ENCODE results near the gene CCDC120. TPM values are rescaled to one million over a fixed set of nuclear protein-coding genes. Genes with fewer than 3 reads are reported as not detected.

CCDC120 gene, protein sequence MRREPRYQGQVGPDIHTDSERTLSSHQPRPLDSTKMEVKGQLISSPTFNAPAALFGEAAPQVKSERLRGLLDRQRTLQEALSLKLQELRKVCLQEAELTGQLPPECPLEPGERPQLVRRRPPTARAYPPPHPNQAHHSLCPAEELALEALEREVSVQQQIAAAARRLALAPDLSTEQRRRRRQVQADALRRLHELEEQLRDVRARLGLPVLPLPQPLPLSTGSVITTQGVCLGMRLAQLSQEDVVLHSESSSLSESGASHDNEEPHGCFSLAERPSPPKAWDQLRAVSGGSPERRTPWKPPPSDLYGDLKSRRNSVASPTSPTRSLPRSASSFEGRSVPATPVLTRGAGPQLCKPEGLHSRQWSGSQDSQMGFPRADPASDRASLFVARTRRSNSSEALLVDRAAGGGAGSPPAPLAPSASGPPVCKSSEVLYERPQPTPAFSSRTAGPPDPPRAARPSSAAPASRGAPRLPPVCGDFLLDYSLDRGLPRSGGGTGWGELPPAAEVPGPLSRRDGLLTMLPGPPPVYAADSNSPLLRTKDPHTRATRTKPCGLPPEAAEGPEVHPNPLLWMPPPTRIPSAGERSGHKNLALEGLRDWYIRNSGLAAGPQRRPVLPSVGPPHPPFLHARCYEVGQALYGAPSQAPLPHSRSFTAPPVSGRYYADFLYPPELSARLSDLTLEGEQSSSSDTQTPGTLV
- total RNA-seq: 0.98 and 1.3 TPM in 2 replicates

GRCh38 chrX:49058794-49059193 is at the start of gene CCDC120:
TSS of gene CCDC120 (plus strand) at chrX:49058999. CDS start at chrX:49062042, 3,043 bp downstream.

DNA sequence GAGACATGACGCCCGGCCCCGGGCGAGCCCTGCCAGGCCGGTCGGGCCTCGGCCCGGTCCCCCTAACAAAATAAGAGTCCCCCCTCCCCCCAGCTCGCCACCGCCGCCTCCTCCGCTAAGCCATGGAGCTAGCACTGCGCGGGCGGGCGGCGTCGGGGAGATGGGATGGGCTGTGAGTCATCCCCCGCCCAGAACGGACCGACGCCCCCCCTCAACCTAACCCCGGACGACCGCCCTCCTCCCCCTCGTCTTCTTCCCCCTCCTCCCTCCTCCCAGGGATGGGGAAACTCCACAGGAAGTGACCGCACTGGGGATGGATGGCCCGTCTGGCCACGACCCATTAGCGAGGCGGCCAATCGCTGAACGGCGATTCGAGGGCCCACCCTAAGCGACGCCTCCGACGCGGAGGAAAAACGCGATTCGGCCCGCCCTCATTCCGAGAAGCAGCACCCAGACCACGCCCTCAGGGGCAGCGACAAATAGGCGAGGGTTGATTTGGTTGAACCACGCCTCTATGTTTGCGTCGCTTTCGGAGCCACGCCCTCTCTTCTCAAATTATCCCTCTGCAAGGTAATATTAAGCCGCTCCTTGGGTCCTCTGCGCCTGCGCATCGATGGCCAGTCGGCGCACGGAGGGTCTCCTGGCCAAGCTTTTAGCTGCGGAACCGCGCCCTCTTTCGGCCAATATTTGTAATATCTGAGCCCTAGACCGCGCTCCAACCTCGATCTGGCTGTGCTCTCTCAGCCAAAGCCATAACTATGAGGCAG is 15.4 kb upstream of the CCDC120 start, which contains the start of gene TFE3:
Gene TFE3, minus strand, starts transcription at position 138 of the 767 bp plus-strand sequence. Its CDS starts 131 bp downstream, at position 7.

GRCh38 chrX:49073601-49074575 is 15.1 kb downstream of the CCDC120 start, which contains the start of gene PRAF2:
TSS of gene PRAF2 (minus strand) at chrX:49074002. CDS start at chrX:49073987, 15 bp downstream.

GRCh38 chrX:49079489-49080428 is 21.0 kb downstream of the CCDC120 start, which contains the start of gene WDR45:
TSS of gene WDR45 (minus strand) at chrX:49079887. CDS start at chrX:49078095, 1,792 bp downstream.

Other genes with a start within 250 kb of the CCDC120 start
- gene ERAS, start 232.5 kb upstream of the CCDC120 start, total RNA-seq: 0.13 TPM in 1 of 2 replicates, not detected in the other
- gene PCSK1N, start 223.4 kb upstream of the CCDC120 start, total RNA-seq: 0.46 and 10.7 TPM in 2 replicates
- 18.1 and 20.5 TPM in 2 replicates for gene TIMM17B, start 161.2 kb upstream of the CCDC120 start, total RNA-seq
- gene PQBP1, start 161.1 kb upstream of the CCDC120 start, total RNA-seq: 33.8 and 36.0 TPM in 2 replicates
- 18.2 and 19.7 TPM in 2 replicates for gene SLC35A2, start 147.4 kb upstream of the CCDC120 start, total RNA-seq
- gene PIM2, start 140.0 kb upstream of the CCDC120 start, total RNA-seq: 4.7 and 9.1 TPM in 2 replicates
- gene OTUD5, start 101.4 kb upstream of the CCDC120 start, total RNA-seq: 40.3 and 40.5 TPM in 2 replicates
- gene KCND1, start 87.2 kb upstream of the CCDC120 start, total RNA-seq: 2.3 and 2.8 TPM in 2 replicates
- gene GRIPAP1, start 56.7 kb upstream of the CCDC120 start, total RNA-seq: 22.3 and 24.3 TPM in 2 replicates
- gene TFE3, start 15.6 kb upstream of the CCDC120 start, total RNA-seq: 51.7 and 53.5 TPM in 2 replicates
- gene PRAF2, start 15.0 kb downstream of the CCDC120 start, total RNA-seq: 28.1 and 28.6 TPM in 2 replicates
- 42.9 and 44.4 TPM in 2 replicates for gene WDR45, start 20.9 kb downstream of the CCDC120 start, total RNA-seq
- gene GPKOW, start 64.7 kb downstream of the CCDC120 start, total RNA-seq: 18.2 and 18.9 TPM in 2 replicates
- 2.2 and 4.2 TPM in 2 replicates for gene MAGIX, start 103.8 kb downstream of the CCDC120 start, total RNA-seq
- 21.6 and 22.8 TPM in 2 replicates for gene PLP2, start 112.9 kb downstream of the CCDC120 start, total RNA-seq
- 8.6 and 15.0 TPM in 2 replicates for gene PRICKLE3, start 127.4 kb downstream of the CCDC120 start, total RNA-seq
- gene SYP, start 141.2 kb downstream of the CCDC120 start, total RNA-seq: 0.52 and 0.59 TPM in 2 replicates
- gene CACNA1F, start 174.3 kb downstream of the CCDC120 start, total RNA-seq: not detected in 2 replicates
- gene CCDC22, start 176.5 kb downstream of the CCDC120 start, total RNA-seq: 13.0 and 13.8 TPM in 2 replicates
- gene FOXP3, start 205.7 kb downstream of the CCDC120 start, total RNA-seq: 0.07 and 0.13 TPM in 2 replicates
- 6.8 and 8.5 TPM in 2 replicates for gene PPP1R3F, start 210.8 kb downstream of the CCDC120 start, total RNA-seq
- gene GAGE10, start 244.6 kb downstream of the CCDC120 start, total RNA-seq: not detected in 2 replicates